OCI-LY7 (cell line): ENCODE measurements around the gene SEMA3G. TPM values are rescaled to one million over a fixed set of nuclear protein-coding genes. Genes with fewer than 3 reads are reported as not detected.

Experiments
- BruUV-seq: library from RNA; stranded (reverse); fragments of 400-500 nt; replicated peaks from 2 replicates; lab custom pipeline; 2021; lab: Mats Ljungman, UMichigan
- CTCF ChIA-PET: fragments of 300-600 bp; sonication (Branson Sonifier 250); formaldehyde crosslinking; loops from one replicate; lab custom pipeline; 2022; ENCODE audit warnings: antibody characterized with exemption; ENCODE audit not compliant: unreplicated experiment; lab: Charles Lee
- POLR2A ChIA-PET: fragments of 300-600 bp; sonication (Branson Sonifier 250); formaldehyde crosslinking; loops from one replicate; lab custom pipeline; 2022; ENCODE audit warnings: antibody characterized with exemption; lab: Charles Lee
- DNase-seq: peaks from one replicate; pipeline ENCODE4 v3.0.0-alpha.2; 2015; ENCODE audit warnings: low spot score
- H2AFZ ChIP-seq: fragments of 200-600 bp; sonication (generic), shearing (Covaris generic); 2 replicates; pipeline ENCODE4 v1.6.1; 2014; ENCODE audit warnings: mild to moderate bottlenecking, antibody characterized with exemption, low read length, moderate library complexity
- H3K27ac ChIP-seq: fragments of 200-600 bp; sonication (generic); 2 replicates; pipeline ENCODE4 v1.5.1; 2014; ENCODE audit warnings: mixed run types, low read depth, mild to moderate bottlenecking, moderate library complexity, low read length, inconsistent platforms; ENCODE audit not compliant: poor library complexity, severe bottlenecking
- H3K36me3 ChIP-seq: fragments of 200-600 bp; sonication (generic); 2 replicates; pipeline ENCODE4 v1.6.1; 2014; ENCODE audit warnings: mild to moderate bottlenecking, antibody characterized with exemption, low read length, moderate library complexity, mixed read lengths; ENCODE audit not compliant: insufficient read depth
- H3K4me1 ChIP-seq: fragments of 200-600 bp; sonication (generic); 2 replicates; pipeline ENCODE4 v1.5.1; 2014; ENCODE audit warnings: mild to moderate bottlenecking, low read length; ENCODE audit not compliant: insufficient read depth, poor library complexity, severe bottlenecking
- H3K4me2 ChIP-seq: fragments of 200-600 bp; sonication (generic); 2 replicates; pipeline ENCODE4 v1.6.1; 2014; ENCODE audit warnings: mild to moderate bottlenecking, low read length
- H3K4me3 ChIP-seq: fragments of 200-600 bp; sonication (generic); 2 replicates; pipeline ENCODE4 v1.5.1; 2014; ENCODE audit warnings: mild to moderate bottlenecking, low read depth, low read length; ENCODE audit not compliant: poor library complexity, severe bottlenecking
- H3K79me2 ChIP-seq: fragments of 200-600 bp; sonication (generic); 2 replicates; pipeline ENCODE4 v1.6.1; 2016; ENCODE audit warnings: low read depth, mild to moderate bottlenecking, low read length, moderate library complexity, mixed read lengths; ENCODE audit not compliant: insufficient read depth
- H3K9me2 ChIP-seq: fragments of 200-600 bp; sonication (generic); 2 replicates; pipeline ENCODE4 v1.6.1; 2016; ENCODE audit warnings: mild to moderate bottlenecking, low read length, mixed read lengths; ENCODE audit not compliant: insufficient read depth
- H3K9me3 ChIP-seq: fragments of 200-600 bp; sonication (generic); 2 replicates; pipeline ENCODE4 v1.6.1; 2014; ENCODE audit warnings: mild to moderate bottlenecking, mixed run types, low read length, mixed read lengths
- H4K20me1 ChIP-seq: fragments of 200-600 bp; sonication (generic); 2 replicates; pipeline ENCODE4 v1.6.1; 2014; ENCODE audit warnings: mild to moderate bottlenecking, antibody characterized with exemption, low read length, moderate library complexity, mixed read lengths; ENCODE audit not compliant: insufficient read depth
- CTCF ChIP-seq: fragments of 200-600 bp; sonication (generic); conservative IDR thresholded peaks from 2 replicates; pipeline ENCODE4 v1.5.1; 2014; ENCODE audit warnings: mild to moderate bottlenecking, antibody characterized with exemption, low read length, moderate library complexity, mixed read lengths
- EZH2phosphoT487 ChIP-seq: fragments of 200-600 bp; sonication (generic); IDR thresholded peaks from 2 replicates; pipeline ENCODE4 v1.6.1; 2018; ENCODE audit warnings: low read depth, borderline replicate concordance, mild to moderate bottlenecking, mixed run types, antibody characterized with exemption, low read length, moderate library complexity, mixed read lengths
- intact Hi-C: fragments of 100-400 bp; cut with micrococcal nuclease; formaldehyde crosslinking; loops from one replicate; pipeline ENCODE4 v1.10.0; 2022; ENCODE audit not compliant: unreplicated experiment
- total RNA-seq, 2 experiments: library from RNA; depleted of rRNA in 1 of 2; stranded (reverse); fragments of >200 nt in 1 of 2; shearing (Covaris generic) in 1 of 2; gene quantifications; 2 replicates each; pipeline ENCODE4 v1.2.3, GENCODE V29; 2014 to 2022

SEMA3G gene
- total RNA-seq, 2 experiments from 2014 or later, result not detected

GRCh38 chr3:52487050-52487787 is 42.3 kb upstream of the SEMA3G start:
- DNase-seq, result no peak

DNA sequence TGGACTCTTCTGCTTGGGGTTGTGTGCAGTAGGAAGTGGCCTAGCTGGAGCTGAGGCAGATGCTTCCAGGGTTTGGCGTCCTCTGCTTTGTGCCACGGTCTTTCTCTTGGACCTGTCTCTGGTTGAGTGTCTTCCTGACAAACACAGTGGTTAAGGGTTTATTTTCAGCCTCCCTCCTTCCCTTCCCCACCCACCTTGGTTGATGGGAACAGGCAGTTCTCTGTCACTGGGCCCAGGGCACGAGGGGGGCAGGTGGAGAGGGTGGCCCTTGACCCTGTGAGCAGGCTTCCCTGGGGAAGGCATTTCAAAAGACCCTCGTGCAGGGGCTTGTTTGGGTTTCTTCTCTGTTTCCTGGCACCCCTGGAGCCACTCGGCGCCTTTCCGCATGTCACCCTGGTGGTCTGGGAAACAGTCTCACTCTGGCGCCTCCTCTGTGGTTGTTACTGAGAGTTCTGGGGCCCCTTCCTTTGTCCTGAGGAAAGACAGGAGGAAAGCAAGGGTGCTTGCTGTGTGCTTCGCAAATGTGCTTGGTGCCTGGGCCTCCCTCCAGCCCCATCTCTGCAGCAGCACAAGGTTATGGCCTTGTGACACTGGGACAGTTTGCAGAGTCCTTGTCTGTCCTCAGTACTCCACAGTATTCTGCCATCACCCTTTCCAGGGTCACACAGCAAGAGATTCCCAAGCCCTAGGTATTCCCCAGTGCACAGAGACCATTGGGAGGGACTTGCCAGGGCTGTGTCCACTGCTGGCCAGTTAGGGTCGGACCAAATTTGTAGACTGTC is 40.0 kb upstream of the SEMA3G start:
- Histone ChIP-seq H3K9me2 (no peaks in the 10 kb centered on the region), H3K79me2 (no peaks in the 10 kb centered on the region), H2AFZ (no peak overlapping the region), H3K27ac (no peak overlapping the region), H3K4me1 (no peaks in the 10 kb centered on the region), H3K4me3 (no peak overlapping the region), H3K36me3 (peaks cover 62% of the 10 kb centered on the region), H3K4me2 (no peak overlapping the region), H3K9me3 (no peaks in the 10 kb centered on the region), H4K20me1 (no peaks in the 10 kb centered on the region)
- ChIA-PET POLR2A (no interaction called here), CTCF (no interaction called here)
- intact Hi-C loops, result no loop called here
- DNase-seq, result no peak
- TF ChIP-seq CTCF (no peak), EZH2phosphoT487 (no peak)
- BruUV-seq, result no TSS peak

More at GRCh38 chr3:52487050-52487787, 42.3 kb upstream of the SEMA3G start:
- no peak overlapping the region for H3K4me3 ChIP-seq
- intact Hi-C loops, result no loop called here
- H3K9me2 ChIP-seq, result no peaks in the 10 kb centered on the region
- no peak overlapping the region for H2AFZ ChIP-seq
- ChIA-PET CTCF (no interaction called here), POLR2A (interaction anchor here (0.7 kb wide), 1 partner anchor 34 kb away, joined by 5 read pairs; no protein-coding TSS in a partner anchor)
- no peaks in the 10 kb centered on the region for H4K20me1 ChIP-seq
- BruUV-seq, result no TSS peak
- TF ChIP-seq EZH2phosphoT487 (no peak), CTCF (no peak)
- no peak overlapping the region for H3K4me2 ChIP-seq
- no peaks in the 10 kb centered on the region for H3K79me2 ChIP-seq
- H3K4me1 ChIP-seq, result no peaks in the 10 kb centered on the region
- H3K36me3 ChIP-seq, result peaks cover 60% of the 10 kb centered on the region; the same call in 1 of the 2 replicates
- no peaks in the 10 kb centered on the region for H3K9me3 ChIP-seq
- H3K27ac ChIP-seq, result no peak overlapping the region
